NCI-H146 (cell line): ENCODE measurements around the gene VN1R5.
"Not testable (repeated sequence)": the region's sequence is repeated elsewhere in the genome, so short reads cannot be mapped to it uniquely, and the experiment has no call there.

Experiments
- DNase-seq: peaks from one replicate; lab custom pipeline; 2025; lab: John Stamatoyannopoulos, UW

The VN1R5 gene

GRCh38 chr1:247273013-247273412, 17.1 kb downstream of the VN1R5 start:
- DNase-seq: no peak

GRCh38 chr1:247274605-247275256, 18.9 kb downstream of the VN1R5 start:
- DNase-seq: no peak

GRCh38 chr1:247277191-247277590, 21.3 kb downstream of the VN1R5 start:
- DNase-seq: no peak

GRCh38 chr1:247281001-247281574, 25.2 kb downstream of the VN1R5 start:
- no peak for DNase-seq

- no peak for DNase-seq
Measured at GRCh38 chr1:247286134-247286670, 30.3 kb downstream of the VN1R5 start.

GRCh38 chr1:247287460-247287859, 31.6 kb downstream of the VN1R5 start:
- DNase-seq: no peak

GRCh38 chr1:247288341-247288740, 32.5 kb downstream of the VN1R5 start:
- DNase-seq: no peak

GRCh38 chr1:247289274-247289892, 33.5 kb downstream of the VN1R5 start:
- not testable (repeated sequence) for DNase-seq

GRCh38 chr1:247290576-247290975, 34.7 kb downstream of the VN1R5 start:
- DNase-seq: no peak

GRCh38 chr1:247291161-247291560, 35.3 kb downstream of the VN1R5 start:
- DNase-seq: no peak

GRCh38 chr1:247291833-247292561, 36.1 kb downstream of the VN1R5 start:
- no peak for DNase-seq

- DNase-seq: no peak
Measured at GRCh38 chr1:247293047-247293446, 37.2 kb downstream of the VN1R5 start.

- DNase-seq: no peak
Measured at GRCh38 chr1:247294282-247294681, 38.4 kb downstream of the VN1R5 start.

GRCh38 chr1:247295274-247295684, 39.4 kb downstream of the VN1R5 start:
- DNase-seq: no peak

GRCh38 chr1:247295746-247296145, 39.9 kb downstream of the VN1R5 start:
- no peak for DNase-seq

- DNase-seq: no peak
Measured at GRCh38 chr1:247296599-247297180, 40.8 kb downstream of the VN1R5 start.

GRCh38 chr1:247297263-247298123, 41.6 kb downstream of the VN1R5 start:
- peak; percentile 70 for DNase-seq

GRCh38 chr1:247298124-247298481, 42.2 kb downstream of the VN1R5 start:
- DNase-seq: no peak

- peak; percentile 42 for DNase-seq
Measured at GRCh38 chr1:247298701-247299100, 42.8 kb downstream of the VN1R5 start.

- DNase-seq: no peak
Measured at GRCh38 chr1:247299723-247300381, 44.0 kb downstream of the VN1R5 start.
